RWPE1 (cell line): ENCODE results near the gene SLC2A13.

Source experiments
- CTCF ChIA-PET: fragments of 350-600 bp; sonication (Branson Sonifier 250); formaldehyde crosslinking; extraction: SDS; loops from one replicate; lab custom pipeline; 2021; lab: Yijun Ruan, JAX
- POLR2A ChIA-PET: fragments of 400-600 bp; formaldehyde crosslinking; extraction: SDS; loops from one replicate; lab custom pipeline; 2020; ENCODE audit warnings: antibody characterized with exemption; ENCODE audit not compliant: low non-redundant PET; lab: Yijun Ruan, JAX
- DNase-seq: peaks from one replicate; pipeline ENCODE4 v3.0.0; 2012; ENCODE audit warnings: low spot score
- H3K27ac ChIP-seq: fragments of 450-650 bp; 2 replicates; pipeline ENCODE4 v1.5.1; 2017
- TF ChIP-seq, protein P1 (sequence below): fragments of 450-650 bp; conservative IDR thresholded peaks from 2 replicates; pipeline ENCODE4 v1.5.1; 2017; ENCODE audit warnings: low read depth, mild to moderate bottlenecking

Gene SLC2A13

DNA sequence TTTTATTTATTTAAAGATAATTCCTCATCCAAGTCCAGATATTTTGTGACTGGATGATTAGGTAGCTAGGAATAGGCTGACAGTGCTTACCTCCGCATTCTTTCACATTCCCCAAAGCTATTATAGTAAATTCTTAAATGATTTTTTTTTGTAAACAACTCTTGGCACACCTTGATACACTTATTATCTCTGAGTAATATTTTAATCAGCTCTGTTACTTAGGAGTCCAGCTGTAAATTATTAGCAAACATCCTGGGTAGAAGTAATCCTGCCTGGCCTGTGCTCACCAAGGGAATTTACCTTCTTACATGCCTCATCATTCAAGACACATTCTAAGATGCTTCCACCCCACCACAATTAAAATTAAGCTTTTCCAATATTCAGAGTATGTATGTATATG lies 186.1 kb downstream of the SLC2A13 start:
- ChIA-PET POLR2A (no interaction called here), CTCF (no interaction called here)
- TF ChIP-seq, protein P1, sequence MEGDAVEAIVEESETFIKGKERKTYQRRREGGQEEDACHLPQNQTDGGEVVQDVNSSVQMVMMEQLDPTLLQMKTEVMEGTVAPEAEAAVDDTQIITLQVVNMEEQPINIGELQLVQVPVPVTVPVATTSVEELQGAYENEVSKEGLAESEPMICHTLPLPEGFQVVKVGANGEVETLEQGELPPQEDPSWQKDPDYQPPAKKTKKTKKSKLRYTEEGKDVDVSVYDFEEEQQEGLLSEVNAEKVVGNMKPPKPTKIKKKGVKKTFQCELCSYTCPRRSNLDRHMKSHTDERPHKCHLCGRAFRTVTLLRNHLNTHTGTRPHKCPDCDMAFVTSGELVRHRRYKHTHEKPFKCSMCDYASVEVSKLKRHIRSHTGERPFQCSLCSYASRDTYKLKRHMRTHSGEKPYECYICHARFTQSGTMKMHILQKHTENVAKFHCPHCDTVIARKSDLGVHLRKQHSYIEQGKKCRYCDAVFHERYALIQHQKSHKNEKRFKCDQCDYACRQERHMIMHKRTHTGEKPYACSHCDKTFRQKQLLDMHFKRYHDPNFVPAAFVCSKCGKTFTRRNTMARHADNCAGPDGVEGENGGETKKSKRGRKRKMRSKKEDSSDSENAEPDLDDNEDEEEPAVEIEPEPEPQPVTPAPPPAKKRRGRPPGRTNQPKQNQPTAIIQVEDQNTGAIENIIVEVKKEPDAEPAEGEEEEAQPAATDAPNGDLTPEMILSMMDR = no peak
- H3K27ac ChIP-seq = no peak overlapping the region
- no peak for DNase-seq

DNA sequence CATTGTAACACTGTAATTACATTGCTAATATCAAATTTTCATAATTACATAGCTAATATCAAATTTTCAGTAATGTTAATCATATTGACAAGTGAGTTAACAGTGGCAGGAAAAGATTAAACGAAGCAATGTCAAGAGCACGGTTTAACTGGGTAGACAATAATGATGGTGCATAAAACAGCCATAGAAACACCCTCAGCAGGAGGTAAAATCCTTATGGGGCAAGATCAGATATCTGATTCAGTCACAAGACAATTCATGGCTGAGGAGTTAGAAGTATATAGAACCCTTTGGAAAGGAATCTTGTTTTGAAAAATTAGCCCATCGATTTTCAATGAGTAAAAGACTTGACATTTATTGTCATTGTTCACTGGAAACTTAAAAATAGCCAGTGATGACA lies 190.6 kb downstream of the SLC2A13 start:
- DNase-seq = no peak
- ChIA-PET POLR2A (no interaction called here), CTCF (no interaction called here)
- TF ChIP-seq, protein P1 = no peak
- no peak overlapping the region for H3K27ac ChIP-seq

DNA sequence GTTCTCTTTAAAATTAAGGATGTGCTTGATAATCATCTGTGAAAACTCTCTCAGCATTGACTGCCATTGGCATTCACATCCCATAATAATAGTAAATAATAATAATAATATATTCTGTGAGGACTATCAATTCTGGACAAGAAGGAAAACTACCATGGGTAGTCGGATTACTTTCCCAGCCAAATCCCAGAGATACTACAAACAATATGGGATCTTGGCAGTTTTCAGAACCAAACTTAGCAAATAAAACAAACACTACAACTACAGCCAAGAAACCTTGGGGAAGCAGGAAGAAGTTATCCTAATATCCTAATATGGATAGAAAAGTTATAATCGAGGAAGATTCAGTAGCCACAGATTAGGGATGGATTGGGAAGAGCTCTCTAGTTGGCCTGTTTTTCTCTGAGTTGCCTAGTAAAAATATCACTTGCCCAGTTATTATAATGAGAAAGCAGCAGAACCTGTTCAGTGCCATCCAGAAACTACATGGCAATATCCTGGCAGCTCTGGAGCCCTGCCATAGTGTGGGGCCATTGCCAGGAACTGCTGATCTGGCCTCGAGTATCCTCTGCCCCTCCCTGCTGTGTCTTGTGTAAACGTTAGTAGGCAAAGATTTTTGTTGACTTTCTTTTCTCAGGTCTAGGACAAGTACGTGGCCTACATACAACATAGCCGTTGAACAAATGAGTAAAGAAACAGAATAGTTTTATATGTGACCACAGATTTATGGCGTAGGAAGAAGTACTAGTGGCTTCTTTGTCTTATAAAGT lies 193.5 kb downstream of the SLC2A13 start:
- no peak overlapping the region for H3K27ac ChIP-seq

DNA sequence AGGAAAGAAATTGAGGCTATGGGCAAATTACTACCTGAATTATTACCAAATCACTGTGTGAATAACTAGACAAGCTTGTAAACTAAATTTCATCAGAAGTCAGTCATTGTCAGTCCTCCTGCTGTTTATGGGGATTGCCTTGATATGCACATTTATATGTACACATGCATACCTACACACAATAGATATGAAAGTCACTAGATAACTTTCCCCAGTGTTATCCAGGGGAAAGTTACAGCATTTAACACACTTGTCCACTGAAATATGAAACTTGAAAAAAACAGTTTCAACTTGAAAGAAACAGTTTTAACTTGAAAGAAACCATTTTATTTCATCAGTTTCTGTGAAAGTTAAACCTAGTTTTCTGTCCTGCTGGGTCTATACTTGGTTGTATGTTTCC lies 199.6 kb downstream of the SLC2A13 start:
- TF ChIP-seq, protein P1 = no peak
- no peak for DNase-seq
- ChIA-PET CTCF (no interaction called here), POLR2A (no interaction called here)
- no peak overlapping the region for H3K27ac ChIP-seq

More for the DNA sequence above, 193.5 kb downstream of the SLC2A13 start:
- POLR2A ChIA-PET = no interaction called here
- TF ChIP-seq, protein P1 = no peak
- DNase-seq = peak; percentile 13
- CTCF ChIA-PET = interaction anchor here (0.7 kb wide), 1 partner anchor 1364 kb away, joined by 3 read pairs; no protein-coding TSS in a partner anchor

DNA sequence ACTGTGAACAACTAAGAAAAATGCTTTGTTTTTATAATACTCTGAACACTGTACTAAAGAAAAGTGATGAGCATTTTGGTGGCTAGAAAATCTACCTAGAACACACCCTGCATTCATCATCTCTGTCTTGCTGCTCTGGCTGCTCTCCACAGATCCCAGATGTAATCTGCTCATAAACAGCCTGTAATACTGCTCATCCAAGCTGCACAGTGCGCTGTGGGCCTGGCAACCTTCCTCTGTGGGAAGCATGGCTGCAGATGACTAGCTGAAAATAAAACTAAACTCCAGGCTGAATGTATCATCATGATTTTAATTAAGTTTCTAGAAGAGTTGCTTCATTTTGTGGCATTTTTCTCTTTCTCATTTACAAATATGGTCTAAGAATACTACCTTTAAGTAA lies 200.7 kb downstream of the SLC2A13 start:
- DNase-seq = no peak
- ChIA-PET POLR2A (no interaction called here), CTCF (interaction anchor here (0.6 kb wide), 1 partner anchor 32 kb away, joined by 4 read pairs; no protein-coding TSS in a partner anchor)
- TF ChIP-seq, protein P1 = no peak
- H3K27ac ChIP-seq = no peak overlapping the region

DNA sequence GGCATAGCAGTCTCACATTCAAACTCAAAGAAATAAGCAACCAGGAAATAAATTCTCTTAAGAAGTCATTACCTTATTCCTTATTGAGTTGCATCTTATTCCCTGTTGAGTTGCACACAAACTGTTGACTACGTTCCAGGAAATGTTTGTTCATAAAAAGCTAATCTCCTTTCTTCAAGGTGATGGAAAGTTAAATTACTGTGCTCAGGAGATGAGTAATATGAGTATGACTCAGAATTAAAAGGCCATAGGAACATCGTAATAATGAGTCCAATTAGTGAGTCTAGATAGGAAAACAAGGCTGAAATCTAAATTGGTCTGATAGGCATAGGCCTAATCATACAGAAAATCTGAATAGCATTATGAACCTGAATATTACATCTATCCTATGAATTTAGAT lies 203.1 kb downstream of the SLC2A13 start:
- no peak overlapping the region for H3K27ac ChIP-seq
- CTCF ChIA-PET = no interaction called here
- POLR2A ChIA-PET = no interaction called here
- TF ChIP-seq, protein P1 = no peak
- peak; percentile 13 for DNase-seq
